ENCODE data around the gene FSTL5.

- TF ChIP-seq CTCF (IDR thresholded peaks at IDR 0.05; ENCODE audit: control extremely low read depth in 1 of 3, insufficient read depth in 1 of 3, low read depth in 1 of 3, low read length in 3 of 3) (no peak), EZH2 (IDR thresholded peaks at IDR 0.05; ENCODE audit: low read depth, low read length, severe bottlenecking) (no peak), POLR2A (IDR thresholded peaks at IDR 0.05; ENCODE audit: control extremely low read depth in 1 of 2, low read depth in 2 of 2, low read length in 2 of 2) (no peak), NANOG (IDR thresholded peaks at IDR 0.05; ENCODE audit: insufficient read depth, low read depth, low read length, poor library complexity, severe bottlenecking) (no peak), MAX (IDR thresholded peaks at IDR 0.05) (no peak), ASH2L (IDR thresholded peaks at IDR 0.05; ENCODE audit: low read length) (no peak), CBX8 (IDR thresholded peaks at IDR 0.05; ENCODE audit: borderline replicate concordance, low read depth, low read length) (no peak), PHF8 (conservative IDR thresholded peaks at IDR 0.05; ENCODE audit: low read depth, low read length) (no peak), CREB1 (IDR thresholded peaks at IDR 0.05) (no peak), TAF1 (IDR thresholded peaks at IDR 0.05; ENCODE audit: low read depth, low read length) (no peak), TBP (IDR thresholded peaks at IDR 0.05; ENCODE audit: low read depth, low read length) (no peak)
- TF ChIP-seq, protein P1, sequence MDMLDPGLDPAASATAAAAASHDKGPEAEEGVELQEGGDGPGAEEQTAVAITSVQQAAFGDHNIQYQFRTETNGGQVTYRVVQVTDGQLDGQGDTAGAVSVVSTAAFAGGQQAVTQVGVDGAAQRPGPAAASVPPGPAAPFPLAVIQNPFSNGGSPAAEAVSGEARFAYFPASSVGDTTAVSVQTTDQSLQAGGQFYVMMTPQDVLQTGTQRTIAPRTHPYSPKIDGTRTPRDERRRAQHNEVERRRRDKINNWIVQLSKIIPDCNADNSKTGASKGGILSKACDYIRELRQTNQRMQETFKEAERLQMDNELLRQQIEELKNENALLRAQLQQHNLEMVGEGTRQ (IDR thresholded peaks at IDR 0.05; ENCODE audit: low read length) = no peak
Observed at GRCh38 chr4:161762796-161763195, 401.0 kb downstream of the FSTL5 start.

All from H1 (cell line).